H1 (cell line): ENCODE results near the gene SMOC2. TPM values are rescaled to one million over a fixed set of nuclear protein-coding genes. Genes with fewer than 3 reads are reported as not detected.

Source experiments
- CTCF ChIA-PET: fragments of 300-600 bp; sonication (Branson Sonifier 250); formaldehyde crosslinking; loops from one replicate; lab custom pipeline; 2021; ENCODE audit not compliant: partially characterized antibody; lab: Charles Lee
- POLR2A ChIA-PET: fragments of 300-600 bp; sonication (Branson Sonifier 250); formaldehyde crosslinking; loops from one replicate; lab custom pipeline; 2021; ENCODE audit warnings: inconsistent platforms; ENCODE audit not compliant: partially characterized antibody; lab: Charles Lee
- DNase-seq, 2 experiments: peaks; one replicate each; pipeline versions ENCODE4 v3.0.0 to v3.0.0-alpha.2; 2010 to 2022; ENCODE audit warnings: low spot score in 2 of 2, low read depth in 1 of 2, mixed read lengths in 1 of 2
- FAIRE-seq: peaks from 2 replicates; lab custom pipeline; 2011; peaks lifted over from hg19 to GRCh38; lab: Jason Lieb, UNC
- H2AFZ ChIP-seq: 2 replicates; pipeline ENCODE4 v1.8.1; 2012; ENCODE audit warnings: low read length, inconsistent platforms
- H2AK5ac ChIP-seq: 2 replicates; pipeline ENCODE4 v1.6.1; 2013; ENCODE audit warnings: low read depth, low read length
- H2BK120ac ChIP-seq: replicated peaks from 2 replicates; pipeline ENCODE3; 2013; ENCODE audit warnings: low read depth, low read length, inconsistent platforms
- H2BK12ac ChIP-seq: 2 replicates; pipeline ENCODE4 v1.6.1; 2013; ENCODE audit warnings: low read depth, low read length
- H2BK15ac ChIP-seq: 2 replicates; pipeline ENCODE4 v1.6.1; 2013; ENCODE audit warnings: low read length
- H2BK20ac ChIP-seq: 2 replicates; pipeline ENCODE4 v1.6.1; 2013; ENCODE audit warnings: low read length
- H2BK5ac ChIP-seq: 2 replicates; pipeline ENCODE4 v1.6.1; 2013; ENCODE audit warnings: low read depth, low read length
- H3K14ac ChIP-seq: 2 replicates; pipeline ENCODE4 v1.6.1; 2013; ENCODE audit warnings: inconsistent platforms; ENCODE audit not compliant: insufficient read length
- H3K18ac ChIP-seq: 2 replicates; pipeline ENCODE4 v1.6.1; 2013; ENCODE audit warnings: low read length; ENCODE audit errors: extremely low read depth
- H3K23ac ChIP-seq: 2 replicates; pipeline ENCODE4 v1.6.1; 2013; ENCODE audit warnings: inconsistent platforms; ENCODE audit not compliant: insufficient read length
- H3K23me2 ChIP-seq: 2 replicates; pipeline ENCODE4 v1.6.1; 2013; ENCODE audit warnings: low read depth, low read length
- H3K27ac ChIP-seq: 2 replicates; pipeline ENCODE4 v1.6.1; 2011; ENCODE audit warnings: low read depth, low read length, inconsistent platforms
- H3K27me3 ChIP-seq, 4 experiments: replicated peaks in 1 of 4; 1 replicate in 1 of 4; 2 replicates in 3 of 4; pipeline versions ENCODE4 v1.6.1 to v1.8.1; 2011 to 2013; ENCODE audit warnings: low read length in 3 of 4, mild to moderate bottlenecking in 3 of 4, inconsistent platforms in 2 of 4, mixed read lengths in 2 of 4, moderate library complexity in 1 of 4; ENCODE audit not compliant: control insufficient read depth in 3 of 4, insufficient read depth in 3 of 4; ENCODE audit errors: extremely low read depth in 1 of 4
- H3K36me3 ChIP-seq, 4 experiments: 2 replicates each; pipeline versions ENCODE4 v1.6.1 to v1.8.1; 2011 to 2013; ENCODE audit warnings: mild to moderate bottlenecking in 4 of 4, low read length in 3 of 4, moderate library complexity in 2 of 4, control low read depth in 1 of 4, inconsistent platforms in 1 of 4; ENCODE audit not compliant: insufficient read depth in 4 of 4, control insufficient read depth in 2 of 4
- H3K4ac ChIP-seq: replicated peaks from 2 replicates; pipeline ENCODE3; 2013; ENCODE audit warnings: low read length, low read depth, mixed read lengths, inconsistent platforms; ENCODE audit not compliant: insufficient read length
- H3K4me1 ChIP-seq, 4 experiments: replicated peaks in 1 of 4; 1 replicate in 1 of 4; 2 replicates in 3 of 4; pipeline versions ENCODE4 v1.6.1 to v1.8.1; 2011 to 2013; ENCODE audit warnings: low read length in 3 of 4, inconsistent platforms in 2 of 4, mixed read lengths in 1 of 4; ENCODE audit not compliant: insufficient read depth in 4 of 4, control insufficient read depth in 3 of 4
- H3K4me2 ChIP-seq, 2 experiments: 2 replicates each; pipeline versions ENCODE4 v1.6.1 to v1.8.1; 2011 to 2013; ENCODE audit warnings: low read depth in 2 of 2, low read length in 2 of 2, control low read depth in 1 of 2, inconsistent platforms in 1 of 2, mild to moderate bottlenecking in 1 of 2; ENCODE audit not compliant: insufficient read depth in 1 of 2
- H3K4me3 ChIP-seq, 4 experiments: fragments of 200-600, 300-600 bp in 1 of 4; sonication (generic), shearing (Covaris generic), sonication (Bioruptor Twin) in 1 of 4; 2 replicates each; pipeline versions ENCODE4 v1.5.1 to v1.8.1; 2011 to 2016; ENCODE audit warnings: low read length in 4 of 4, low read depth in 3 of 4, control low read depth in 2 of 4, inconsistent platforms in 2 of 4, mild to moderate bottlenecking in 2 of 4, mixed read lengths in 1 of 4, moderate library complexity in 1 of 4; ENCODE audit not compliant: insufficient read depth in 2 of 4; ENCODE audit errors: extremely low read depth in 1 of 4
- H3K56ac ChIP-seq: replicated peaks from 2 replicates; pipeline ENCODE3; 2013; ENCODE audit warnings: low read depth, mild to moderate bottlenecking, mixed read lengths, low read length, inconsistent platforms; ENCODE audit not compliant: insufficient read length
- H3K79me1 ChIP-seq: 2 replicates; pipeline ENCODE4 v1.6.1; 2013; ENCODE audit warnings: low read depth, low read length, control low read depth
- H3K79me2 ChIP-seq, 2 experiments: 2 replicates each; pipeline versions ENCODE4 v1.6.1 to v1.8.1; 2012 to 2013; ENCODE audit warnings: low read length in 2 of 2, mild to moderate bottlenecking in 2 of 2, inconsistent platforms in 1 of 2; ENCODE audit not compliant: insufficient read depth in 2 of 2, control insufficient read depth in 1 of 2
- H3K9ac ChIP-seq, 4 experiments: replicated peaks in 1 of 4; 1 replicate in 1 of 4; 2 replicates in 3 of 4; pipeline versions ENCODE4 v1.6.1 to v1.8.1; 2011 to 2013; ENCODE audit warnings: low read depth in 3 of 4, low read length in 3 of 4, control low read depth in 2 of 4, mild to moderate bottlenecking in 2 of 4, moderate library complexity in 2 of 4, inconsistent platforms in 1 of 4; ENCODE audit errors: extremely low read depth in 1 of 4
- H3K9me3 ChIP-seq, 2 experiments: 2 replicates each; pipeline versions ENCODE4 v1.6.1 to v1.8.1; 2012 to 2013; ENCODE audit warnings: mild to moderate bottlenecking in 2 of 2, moderate library complexity in 2 of 2, control low read depth in 1 of 2, inconsistent platforms in 1 of 2, low read depth in 1 of 2, low read length in 1 of 2, mixed read lengths in 1 of 2; ENCODE audit not compliant: insufficient read depth in 2 of 2
- H4K20me1 ChIP-seq, 2 experiments: replicated peaks in 1 of 2; 2 replicates each; pipeline versions ENCODE3 to v1.8.1; 2011 to 2013; ENCODE audit warnings: inconsistent platforms in 2 of 2, low read length in 2 of 2, mild to moderate bottlenecking in 1 of 2; ENCODE audit not compliant: insufficient read depth in 2 of 2, control insufficient read depth in 1 of 2
- H4K5ac ChIP-seq: 2 replicates; pipeline ENCODE4 v1.6.1; 2013; ENCODE audit warnings: low read length, low read depth, mixed read lengths, inconsistent platforms; ENCODE audit not compliant: insufficient read length
- H4K8ac ChIP-seq: 2 replicates; pipeline ENCODE4 v1.8.0; 2013; ENCODE audit warnings: mild to moderate bottlenecking, moderate library complexity, low read length, inconsistent platforms; ENCODE audit not compliant: insufficient read depth; ENCODE audit errors: extremely low read depth
- H4K91ac ChIP-seq: replicated peaks from 2 replicates; pipeline ENCODE3; 2013; ENCODE audit warnings: low read length, mixed read lengths, inconsistent platforms; ENCODE audit not compliant: insufficient read length
- CTBP2 ChIP-seq: IDR thresholded peaks from 2 replicates; pipeline ENCODE4 v1.7.0; 2011; ENCODE audit warnings: borderline replicate concordance, mild to moderate bottlenecking, moderate library complexity, mixed read lengths, low read length; ENCODE audit not compliant: insufficient read depth, insufficient read length
- HDAC6 ChIP-seq: IDR thresholded peaks from one replicate; pipeline ENCODE4 v1.7.1; 2012; ENCODE audit warnings: low read depth, mild to moderate bottlenecking, inconsistent platforms, low read length, moderate library complexity
- NRF1 ChIP-seq: IDR thresholded peaks from 2 replicates; pipeline ENCODE4 v1.6.1; 2011; ENCODE audit warnings: mild to moderate bottlenecking, low read depth, low read length, improper control_type of control experiment
- TAF1 ChIP-seq: IDR thresholded peaks from 2 replicates; pipeline ENCODE4 v1.6.1; 2011; ENCODE audit warnings: mild to moderate bottlenecking, low read depth, low read length
- WGBS, 2 experiments: shearing (Covaris generic) in 1 of 2; methylation state at CpG; one replicate each; pipeline versions ENCODE4 v1.1.6 to v1.1.7; 2013 to 2015; ENCODE audit warnings: low lambda C conversion rate in 2 of 2, mixed read lengths in 2 of 2, inconsistent platforms in 1 of 2, low coverage in 1 of 2, missing lambda C conversion rate in 1 of 2; ENCODE audit not compliant: insufficient replicate concordance in 2 of 2, insufficient coverage in 1 of 2, insufficient read length in 1 of 2; ENCODE audit errors: extremely low coverage in 1 of 2, missing lambda C conversion rate in 1 of 2; 5-methylcytosine and 5-hydroxymethylcytosine counted together
- polyA plus RNA-seq, 7 experiments: library from polyadenylated mRNA; depleted of rRNA in 3 of 7; stranded (reverse) in 5 of 7; unstranded in 2 of 7; fragments of >200 nt in 5 of 7; fragments of 200-250 nt in 2 of 7; gene quantifications; 1 replicate in 5 of 7; 2 replicates in 1 of 7; 4 replicates in 1 of 7; pipeline versions ENCODE4 v1.2.1 to v1.2.3, GENCODE V29; 2011 to 2013; ENCODE audit warnings: missing spikeins in 2 of 7, mixed read lengths in 2 of 7
- total RNA-seq: library from RNA; stranded (reverse); fragmentation: NEBNext Ultra II Directional; extraction: Animal tissue kit (Norgen Biotek cat#: 25700); gene quantifications from 2 replicates; pipeline ENCODE4 v1.2.1, GENCODE V29; 2021

The SMOC2 gene
- total and polyA plus RNA-seq, 2 of the 8 experiments (the other 6 are each of a cell fraction or from before 2014, with no cell fraction given), result 7.7 to 8.5 TPM

DNA sequence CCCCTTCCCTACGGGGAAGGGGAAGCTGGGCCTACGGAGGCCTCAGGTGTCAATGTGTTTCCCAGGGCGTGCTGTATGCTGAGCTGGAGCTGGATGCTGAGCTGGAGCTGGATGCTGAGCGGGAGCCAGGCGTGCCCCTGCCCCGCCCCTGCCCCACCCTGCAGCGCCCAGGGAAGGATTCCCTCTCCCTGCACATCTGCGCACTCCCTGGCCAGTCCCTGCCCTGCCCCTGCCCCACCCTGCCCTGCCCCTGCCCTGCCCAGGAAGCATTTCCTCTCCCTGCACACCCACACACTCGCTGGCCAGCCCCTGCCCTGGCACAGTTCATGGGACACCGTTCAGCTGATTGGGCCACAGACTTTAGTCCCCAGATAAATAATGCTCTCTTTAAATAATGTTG is 196.8 kb downstream of the SMOC2 start:
- Histone ChIP-seq H3K27ac (no peak overlapping the region), H3K9ac (no peak overlapping the region), H3K14ac (no peak overlapping the region), H2AFZ (no peak overlapping the region), H3K27me3 (no peaks in the 10 kb centered on the region; a peak in 3 of 7 replicates), H2BK20ac (no peak overlapping the region), H4K91ac (no peak overlapping the region), H4K20me1 (no peaks in the 10 kb centered on the region), H4K8ac (no peak overlapping the region), H3K4me3 (no peak overlapping the region), H3K4me2 (no peak overlapping the region), H2AK5ac (no peak overlapping the region), H2BK120ac (no peak overlapping the region), H2BK12ac (no peak overlapping the region), H3K36me3 (no peaks in the 10 kb centered on the region), H3K79me1 (no peaks in the 10 kb centered on the region), H3K23me2 (no peaks in the 10 kb centered on the region), H3K18ac (no peak overlapping the region), H3K4ac (no peak overlapping the region), H2BK15ac (no peak overlapping the region), H3K23ac (no peak overlapping the region), H3K56ac (no peak overlapping the region), H3K9me3 (no peaks in the 10 kb centered on the region), H2BK5ac (no peak overlapping the region), H3K4me1 (peaks cover 6 to 10% (median 7%) of the 10 kb centered on the region in 4 experiments; a peak in 6 of 7 replicates), H4K5ac (no peak overlapping the region), H3K79me2 (no peaks in the 10 kb centered on the region)
- TF ChIP-seq HDAC6, result no peak
- no peak for TF ChIP-seq NRF1
- no peak for TF ChIP-seq CTBP2
- no peak for TF ChIP-seq TAF1
- ChIA-PET CTCF (interaction anchor here (1.5 kb wide), 1 partner anchor 8 kb away, joined by 3 read pairs; no protein-coding TSS in a partner anchor), POLR2A (no interaction called here)
- DNase-seq (no peak), FAIRE-seq (no peak)
- 81% methylated on average over 10 of the region's 10 CpGs; no CpG with 5 or more reads in 1 of the 2 experiments for WGBS, 2 experiments
